ENCODE measurements around the gene SLITRK3.

DNA sequence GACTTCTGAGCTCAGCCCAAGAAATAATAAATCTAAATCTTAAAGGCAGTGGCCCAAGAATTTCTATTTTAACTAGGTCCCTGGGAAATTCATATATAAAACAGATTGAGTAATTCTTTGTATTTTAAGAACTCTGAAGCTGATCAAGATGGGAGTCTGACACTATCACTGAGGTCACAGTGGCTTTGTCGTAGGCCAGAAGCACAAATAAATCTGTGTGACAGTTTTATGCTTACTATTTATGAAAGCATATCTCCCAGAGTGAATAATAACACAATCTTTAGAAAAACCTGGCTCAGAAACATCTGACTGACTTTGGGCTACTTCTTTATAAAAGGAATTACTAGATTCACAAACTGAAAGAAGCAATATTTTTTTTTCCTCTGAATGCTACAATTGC lies 51.9 kb downstream of the SLITRK3 start:
- TF ChIP-seq, protein P1, sequence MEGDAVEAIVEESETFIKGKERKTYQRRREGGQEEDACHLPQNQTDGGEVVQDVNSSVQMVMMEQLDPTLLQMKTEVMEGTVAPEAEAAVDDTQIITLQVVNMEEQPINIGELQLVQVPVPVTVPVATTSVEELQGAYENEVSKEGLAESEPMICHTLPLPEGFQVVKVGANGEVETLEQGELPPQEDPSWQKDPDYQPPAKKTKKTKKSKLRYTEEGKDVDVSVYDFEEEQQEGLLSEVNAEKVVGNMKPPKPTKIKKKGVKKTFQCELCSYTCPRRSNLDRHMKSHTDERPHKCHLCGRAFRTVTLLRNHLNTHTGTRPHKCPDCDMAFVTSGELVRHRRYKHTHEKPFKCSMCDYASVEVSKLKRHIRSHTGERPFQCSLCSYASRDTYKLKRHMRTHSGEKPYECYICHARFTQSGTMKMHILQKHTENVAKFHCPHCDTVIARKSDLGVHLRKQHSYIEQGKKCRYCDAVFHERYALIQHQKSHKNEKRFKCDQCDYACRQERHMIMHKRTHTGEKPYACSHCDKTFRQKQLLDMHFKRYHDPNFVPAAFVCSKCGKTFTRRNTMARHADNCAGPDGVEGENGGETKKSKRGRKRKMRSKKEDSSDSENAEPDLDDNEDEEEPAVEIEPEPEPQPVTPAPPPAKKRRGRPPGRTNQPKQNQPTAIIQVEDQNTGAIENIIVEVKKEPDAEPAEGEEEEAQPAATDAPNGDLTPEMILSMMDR (IDR thresholded peaks at IDR 0.05 in 8 of 11, conservative IDR thresholded peaks at IDR 0.05 in 3 of 11) = no peak
- TF ChIP-seq POLR2AphosphoS5 (IDR thresholded peaks at IDR 0.05) = no peak
